Endothelial cell of umbilical vein (primary cell): Measurements from ENCODE around the gene GIPR. TPM values are rescaled to one million over a fixed set of nuclear protein-coding genes. Genes with fewer than 3 reads are reported as not detected.
A peak's percentile ranks its signal among the peaks of the same experiment; 100 is the strongest.

Source experiments
- BruUV-seq: library from RNA; stranded (reverse); fragments of 400-500 nt; replicated peaks from 2 replicates; lab custom pipeline; 2021; lab: Mats Ljungman, UMichigan
- CTCF ChIA-PET: fragments of 300-600, 350-600 bp; sonication (Branson Sonifier 250); formaldehyde crosslinking; loops from one replicate; lab custom pipeline; 2021; ENCODE audit warnings: antibody characterized with exemption, inconsistent platforms; lab: Charles Lee
- POLR2A ChIA-PET: fragments of 300-600, 350-600 bp; sonication (Branson Sonifier 250); formaldehyde crosslinking; loops from one replicate; lab custom pipeline; 2021; ENCODE audit warnings: antibody characterized with exemption, inconsistent platforms; lab: Charles Lee
- DNase-seq: peaks from one replicate; pipeline ENCODE4 v3.0.0-alpha.2; 2011; ENCODE audit warnings: low read depth, low spot score
- FAIRE-seq: peaks from 2 replicates; lab custom pipeline; 2011; peaks lifted over from hg19 to GRCh38; lab: Jason Lieb, UNC
- H2AFZ ChIP-seq: 2 replicates; pipeline ENCODE4 v1.6.0; 2012; ENCODE audit warnings: low read depth, low read length, control low read depth, inconsistent platforms
- H3K27ac ChIP-seq: 2 replicates; pipeline ENCODE4 v1.5.1; 2011; ENCODE audit warnings: low read depth, mild to moderate bottlenecking, control low read depth, low read length, moderate library complexity; ENCODE audit not compliant: insufficient read depth
- H3K27me3 ChIP-seq, 2 experiments: 2 replicates each; pipeline versions ENCODE4 v1.6.0 to v1.6.1; 2011; ENCODE audit warnings: low read length in 2 of 2, mixed read lengths in 1 of 2; ENCODE audit not compliant: control insufficient read depth in 2 of 2, insufficient read depth in 2 of 2
- H3K36me3 ChIP-seq, 2 experiments: 2 replicates in 1 of 2; 3 replicates in 1 of 2; pipeline ENCODE4 v1.5.1; 2011; ENCODE audit warnings: low read length in 2 of 2, mild to moderate bottlenecking in 1 of 2, moderate library complexity in 1 of 2; ENCODE audit not compliant: control insufficient read depth in 2 of 2, insufficient read depth in 2 of 2; ENCODE audit errors: extremely low read depth in 1 of 2
- H3K4me1 ChIP-seq: 3 replicates; pipeline ENCODE4 v1.5.1; 2011; ENCODE audit warnings: mild to moderate bottlenecking, low read length; ENCODE audit not compliant: control insufficient read depth, insufficient read depth; ENCODE audit errors: extremely low read depth
- H3K4me2 ChIP-seq: 2 replicates; pipeline ENCODE4 v1.6.1; 2011; ENCODE audit warnings: low read length, control low read depth, mixed read lengths; ENCODE audit not compliant: insufficient read depth
- H3K4me3 ChIP-seq, 3 experiments: fragments of 200-600 bp in 1 of 3; sonication (generic), shearing (Covaris generic) in 1 of 3; replicated peaks in 1 of 3; 2 replicates each; pipeline ENCODE4 v1.5.1; 2011 to 2016; ENCODE audit warnings: control low read depth in 3 of 3, low read length in 3 of 3, mild to moderate bottlenecking in 2 of 3, inconsistent platforms in 1 of 3, low read depth in 1 of 3, moderate library complexity in 1 of 3; ENCODE audit not compliant: insufficient read depth in 1 of 3
- H3K79me2 ChIP-seq: 2 replicates; pipeline ENCODE4 v1.6.0; 2012; ENCODE audit warnings: low read length, inconsistent platforms; ENCODE audit not compliant: control insufficient read depth, insufficient read depth
- H3K9ac ChIP-seq: replicated peaks from 2 replicates; pipeline ENCODE3; 2011; ENCODE audit warnings: low read length, control low read depth; ENCODE audit not compliant: insufficient read depth; ENCODE audit errors: extremely low read depth
- H3K9me1 ChIP-seq: replicated peaks from 3 replicates; pipeline ENCODE4 v1.6.0; 2011; ENCODE audit warnings: mild to moderate bottlenecking, low read length; ENCODE audit not compliant: control insufficient read depth, insufficient read depth; ENCODE audit errors: extremely low read depth
- H3K9me3 ChIP-seq: replicated peaks from 2 replicates; pipeline ENCODE4 v1.5.1; 2012; ENCODE audit warnings: low read length, inconsistent platforms; ENCODE audit not compliant: control insufficient read depth, insufficient read depth
- H4K20me1 ChIP-seq: replicated peaks from 2 replicates; pipeline ENCODE3; 2011; ENCODE audit warnings: mild to moderate bottlenecking, low read length; ENCODE audit not compliant: control insufficient read depth, insufficient read depth; ENCODE audit errors: extremely low read depth
- EZH2 ChIP-seq: IDR thresholded peaks from 2 replicates; pipeline ENCODE4 v1.6.1; 2012; ENCODE audit warnings: borderline replicate concordance, low read depth, mild to moderate bottlenecking, moderate library complexity, low read length, inconsistent platforms; ENCODE audit not compliant: severe bottlenecking
- FOS ChIP-seq: IDR thresholded peaks from 2 replicates; pipeline ENCODE4 v1.6.1; 2011; ENCODE audit warnings: mild to moderate bottlenecking, low read length, moderate library complexity, borderline replicate concordance; ENCODE audit not compliant: insufficient read depth
- GATA2 ChIP-seq: IDR thresholded peaks from 2 replicates; pipeline ENCODE4 v1.7.0; 2011; ENCODE audit warnings: low read depth, mild to moderate bottlenecking, moderate library complexity, mixed read lengths, low read length; ENCODE audit not compliant: insufficient read length, insufficient read depth
- JUN ChIP-seq: IDR thresholded peaks from 2 replicates; pipeline ENCODE4 v1.6.1; 2011; ENCODE audit warnings: borderline replicate concordance, low read depth; ENCODE audit not compliant: insufficient read length, insufficient read depth
- MYC ChIP-seq: IDR thresholded peaks from one replicate; pipeline ENCODE4 v1.6.1; 2011; ENCODE audit warnings: mild to moderate bottlenecking, low read depth, low read length
- POLR2A ChIP-seq: IDR thresholded peaks from 2 replicates; pipeline ENCODE4 v1.6.1; 2012; ENCODE audit warnings: low read depth, mild to moderate bottlenecking, control low read depth, low read length
- POLR2AphosphoS5 ChIP-seq: IDR thresholded peaks from 2 replicates; pipeline ENCODE4 v1.6.1; 2012; ENCODE audit warnings: low read depth, mild to moderate bottlenecking, control low read depth, low read length, moderate library complexity; ENCODE audit not compliant: insufficient read depth
- dilution Hi-C: fragments of 300-500 bp; cut with MboI; formaldehyde crosslinking; loops from one replicate; pipeline ENCODE4 v1.15.0; 2019; ENCODE audit warnings: low sequenced_read_pairs; ENCODE audit not compliant: extremely low pct_ligation_motif_present
- intact Hi-C: fragments of 100-400 bp; cut with micrococcal nuclease; formaldehyde crosslinking; loops from one replicate; pipeline ENCODE4 v1.10.0; 2022
- polyA plus RNA-seq, 4 experiments: library from polyadenylated mRNA; depleted of rRNA in 3 of 4; stranded (reverse) in 3 of 4; unstranded in 1 of 4; fragments of >200 nt; gene quantifications; 2 replicates each; pipeline versions ENCODE4 v1.2.1 to v1.2.3, GENCODE V29; 2011 to 2012; ENCODE audit warnings: missing spikeins in 1 of 4
- total RNA-seq: library from RNA; stranded (reverse); gene quantifications from 2 replicates; pipeline ENCODE4 v1.2.3, GENCODE V29; 2021
- TF ChIP-seq, protein P1 (sequence below): IDR thresholded peaks from 2 replicates; pipeline ENCODE4 v1.6.1; 2011; ENCODE audit not compliant: insufficient read depth, insufficient read length
- TF ChIP-seq, protein P2 (sequence below), 2 donors: IDR thresholded peaks; 1 replicate in 1 of 2; 2 replicates in 1 of 2; pipeline ENCODE4 v1.5.1; 2011; ENCODE audit warnings: low read length in 2 of 2, mild to moderate bottlenecking in 2 of 2, moderate library complexity in 2 of 2, control low read depth in 1 of 2, inconsistent platforms in 1 of 2, low read depth in 1 of 2; ENCODE audit not compliant: insufficient read depth in 1 of 2; ENCODE audit errors: extremely low read depth in 1 of 2

Gene GIPR
- total and polyA plus RNA-seq, 2 donors (not counting 3 experiments of a cell fraction or from before 2014, with no cell fraction given) = not detected

DNA sequence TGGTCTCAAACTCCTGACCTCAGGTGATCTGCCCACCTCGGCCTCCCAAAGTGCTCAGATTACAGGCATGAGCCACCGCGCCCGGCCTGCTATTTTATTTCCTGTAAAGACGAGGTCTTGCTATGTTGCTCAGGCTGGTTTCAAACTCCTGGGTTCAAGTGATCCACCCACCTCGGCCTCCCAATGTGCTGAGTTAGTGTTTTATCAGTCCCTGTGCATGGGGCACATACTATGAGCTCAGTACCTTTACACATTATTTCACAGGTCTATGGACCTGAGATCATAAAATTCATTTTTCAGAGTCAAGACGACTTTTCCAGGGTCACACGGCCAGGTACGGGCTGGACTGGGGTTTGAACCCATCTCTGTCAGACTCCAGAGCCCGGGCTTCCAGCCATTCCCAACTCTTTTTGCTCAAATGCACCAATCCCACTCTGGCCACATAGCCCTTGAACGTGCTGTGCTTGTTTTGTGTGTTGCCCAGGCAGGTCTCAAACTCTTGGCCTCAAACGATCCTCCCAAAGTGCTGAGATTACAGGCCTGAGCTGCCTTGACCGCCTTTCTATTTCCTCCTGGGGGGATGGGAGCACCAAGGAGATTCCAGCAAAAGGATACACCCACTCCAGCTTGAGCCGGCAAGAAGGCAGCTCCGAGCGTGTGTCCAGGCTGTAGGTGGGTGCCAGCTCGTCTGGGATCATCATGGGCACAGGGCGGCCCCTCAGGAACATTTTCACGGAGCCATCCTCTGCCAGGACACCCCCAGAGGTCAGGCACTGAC lies 29.9 kb upstream of the GIPR start:
- Histone ChIP-seq H3K9me1 (no peaks in the 10 kb centered on the region), H3K27me3 (no peaks in the 10 kb centered on the region), H3K4me1 (peaks cover 35% of the 10 kb centered on the region), H3K27ac (no peak overlapping the region), H3K79me2 (no peaks in the 10 kb centered on the region), H3K36me3 (no peaks in the 10 kb centered on the region), H3K4me3 (peak overlapping the region in 1 of 3 experiments; percentile 52), H2AFZ (no peak overlapping the region), H3K4me2 (peak overlapping the region; percentile 64), H3K9me3 (no peaks in the 10 kb centered on the region), H4K20me1 (no peaks in the 10 kb centered on the region), H3K9ac (no peak overlapping the region)
- POLR2A ChIA-PET = no interaction called here
- TSS peak; percentile 33 for BruUV-seq
- CTCF ChIA-PET = interaction anchor here (0.9 to 1.1 kb wide), 3 partner anchors 39 to 83 kb away, joined by 3 to 4 read pairs (median 3); no protein-coding TSS in a partner anchor
- no peak for DNase-seq
- peak; percentile 38 for FAIRE-seq
- intact Hi-C loops = no loop called here
- dilution Hi-C loops = no loop called here
- no peak for TF ChIP-seq POLR2A
- TF ChIP-seq, protein P1, sequence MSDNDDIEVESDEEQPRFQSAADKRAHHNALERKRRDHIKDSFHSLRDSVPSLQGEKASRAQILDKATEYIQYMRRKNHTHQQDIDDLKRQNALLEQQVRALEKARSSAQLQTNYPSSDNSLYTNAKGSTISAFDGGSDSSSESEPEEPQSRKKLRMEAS = no peak
- no peak for TF ChIP-seq JUN
- no peak for TF ChIP-seq GATA2
- TF ChIP-seq POLR2AphosphoS5 = no peak
- TF ChIP-seq, protein P2, sequence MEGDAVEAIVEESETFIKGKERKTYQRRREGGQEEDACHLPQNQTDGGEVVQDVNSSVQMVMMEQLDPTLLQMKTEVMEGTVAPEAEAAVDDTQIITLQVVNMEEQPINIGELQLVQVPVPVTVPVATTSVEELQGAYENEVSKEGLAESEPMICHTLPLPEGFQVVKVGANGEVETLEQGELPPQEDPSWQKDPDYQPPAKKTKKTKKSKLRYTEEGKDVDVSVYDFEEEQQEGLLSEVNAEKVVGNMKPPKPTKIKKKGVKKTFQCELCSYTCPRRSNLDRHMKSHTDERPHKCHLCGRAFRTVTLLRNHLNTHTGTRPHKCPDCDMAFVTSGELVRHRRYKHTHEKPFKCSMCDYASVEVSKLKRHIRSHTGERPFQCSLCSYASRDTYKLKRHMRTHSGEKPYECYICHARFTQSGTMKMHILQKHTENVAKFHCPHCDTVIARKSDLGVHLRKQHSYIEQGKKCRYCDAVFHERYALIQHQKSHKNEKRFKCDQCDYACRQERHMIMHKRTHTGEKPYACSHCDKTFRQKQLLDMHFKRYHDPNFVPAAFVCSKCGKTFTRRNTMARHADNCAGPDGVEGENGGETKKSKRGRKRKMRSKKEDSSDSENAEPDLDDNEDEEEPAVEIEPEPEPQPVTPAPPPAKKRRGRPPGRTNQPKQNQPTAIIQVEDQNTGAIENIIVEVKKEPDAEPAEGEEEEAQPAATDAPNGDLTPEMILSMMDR (IDR thresholded peaks at IDR 0.05; ENCODE audit: extremely low read depth in 1 of 2, insufficient read depth in 1 of 2, low read depth in 1 of 2, low read length in 2 of 2) = no peak
- no peak for TF ChIP-seq MYC
- no peak for TF ChIP-seq EZH2
- no peak for TF ChIP-seq FOS
